ENCODE results near the gene FAM117B.

Gene FAM117B

GRCh38 chr2:202634556-202635427 lies at the start of gene FAM117B:
TSS of gene FAM117B (plus strand) at chr2:202634969. CDS start at chr2:202635188, 219 bp downstream.
- DNase-seq, result peak; percentile 95 to 99

GRCh38 chr2:202588647-202589581 lies 45.9 kb upstream of the FAM117B start:
- DNase-seq, result peak; percentile 74 to 83

DNA sequence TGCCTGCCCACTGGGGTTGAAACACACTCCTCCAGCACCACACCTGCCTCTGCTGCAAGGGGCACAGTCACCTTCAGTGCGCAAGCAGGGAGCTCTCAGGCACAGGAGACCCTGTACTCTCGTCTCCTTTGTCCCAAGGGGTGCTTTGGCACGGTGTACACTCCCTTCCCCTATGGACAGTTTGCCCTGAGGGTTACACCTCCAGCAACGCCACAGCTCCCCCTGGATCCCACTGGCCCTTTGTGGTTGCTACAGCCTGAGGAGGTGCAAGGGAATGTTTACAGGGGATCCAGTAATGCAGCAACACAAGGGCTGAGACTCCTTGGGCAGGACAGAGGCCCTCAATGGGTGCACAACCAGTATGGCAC lies 45.2 kb upstream of the FAM117B start:
- DNase-seq, result no peak

DNA sequence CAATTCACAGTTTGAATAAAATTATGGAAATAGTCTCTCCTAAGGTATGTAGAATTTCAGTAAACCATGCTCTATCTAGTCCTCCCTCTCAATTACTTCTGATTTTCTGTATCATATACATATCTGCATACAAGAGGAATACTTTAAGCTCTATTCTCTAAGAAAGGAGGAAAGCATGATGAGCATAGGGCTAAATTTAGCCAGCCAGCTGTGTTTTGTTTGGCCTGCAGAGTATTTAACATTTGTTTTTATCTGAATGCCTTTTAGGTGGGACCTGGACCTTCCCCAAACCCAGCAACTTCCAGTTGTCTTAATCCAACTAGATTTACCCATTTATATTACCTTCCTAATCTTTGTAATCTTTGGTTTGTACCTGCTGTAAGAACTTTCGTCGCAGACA lies 42.2 kb upstream of the FAM117B start:
- no peak for DNase-seq

GRCh38 chr2:202599105-202599504 lies 35.7 kb upstream of the FAM117B start:
- no peak for DNase-seq

DNA sequence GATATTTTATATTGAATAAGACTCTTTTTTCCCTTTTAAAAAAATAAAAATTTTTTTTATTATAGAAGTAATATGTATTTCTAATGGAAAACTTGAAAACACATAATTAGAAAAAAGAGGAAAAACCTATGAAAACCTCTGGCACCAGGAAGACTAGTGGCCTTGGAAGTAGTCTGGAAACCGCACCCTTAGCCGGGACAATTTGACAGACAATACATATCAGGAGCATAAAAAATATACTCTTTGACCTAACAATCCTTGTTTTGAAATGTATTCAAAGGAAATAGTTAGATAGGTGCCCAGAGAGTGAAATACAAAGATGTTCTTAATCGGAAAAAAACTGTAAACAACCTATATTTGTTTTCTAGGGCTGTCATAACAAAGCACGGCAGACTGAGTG lies 34.9 kb upstream of the FAM117B start:
- DNase-seq, result no peak

DNA sequence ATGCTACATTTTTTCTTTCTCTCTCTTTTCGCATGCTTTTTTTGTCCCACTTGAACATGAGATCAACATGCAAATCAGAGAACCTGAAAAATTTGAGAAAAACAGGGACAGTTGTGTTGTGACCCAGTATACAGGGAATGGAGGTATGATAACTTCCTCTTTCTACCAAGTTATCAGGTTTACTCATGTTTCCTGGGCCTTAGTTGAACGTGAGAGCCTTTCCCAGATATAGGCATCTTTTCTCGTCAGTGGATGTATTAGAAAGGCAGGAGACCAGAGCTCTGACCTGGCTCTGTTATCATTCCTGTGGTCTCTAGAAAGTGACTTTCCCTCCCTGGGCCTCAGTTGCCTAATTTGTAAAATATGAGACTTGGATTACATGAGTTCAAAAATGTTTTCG lies 30.1 kb upstream of the FAM117B start:
- DNase-seq, result no peak

- no peak for DNase-seq
Observed at GRCh38 chr2:202605174-202605573, 29.6 kb upstream of the FAM117B start.

DNA sequence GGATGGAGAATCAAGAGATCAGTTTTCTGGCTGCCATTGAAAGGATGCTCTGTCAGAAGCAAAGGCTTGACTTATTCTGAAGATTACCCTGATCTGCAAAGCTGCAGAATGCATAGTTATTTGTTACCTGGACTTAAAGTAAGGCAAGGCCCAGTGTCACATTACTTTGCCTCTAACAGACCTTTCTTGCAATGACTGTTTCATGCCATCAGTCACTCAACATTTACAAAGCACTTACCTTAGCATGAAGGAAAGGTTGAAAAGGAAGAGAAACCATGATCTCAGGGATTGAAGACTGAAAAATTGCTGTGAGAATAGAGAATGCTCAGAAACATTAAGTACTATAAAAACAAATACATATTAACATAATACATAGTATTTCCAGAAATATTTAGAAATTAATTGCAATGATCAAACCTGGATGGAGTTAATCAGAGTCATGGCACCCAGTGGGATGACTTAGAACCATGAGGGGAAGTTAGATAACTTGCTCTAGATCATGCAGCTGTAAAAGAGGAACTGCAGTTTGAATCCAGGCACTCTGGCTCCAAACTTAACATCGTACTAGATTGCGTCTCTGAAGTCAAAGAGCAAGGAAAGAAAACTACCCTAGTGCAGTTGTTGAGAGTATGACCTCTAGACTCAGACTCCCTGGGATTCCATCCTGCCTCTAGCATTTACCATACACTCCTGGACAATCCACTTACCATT lies 26.5 kb upstream of the FAM117B start:
- no peak for DNase-seq

DNA sequence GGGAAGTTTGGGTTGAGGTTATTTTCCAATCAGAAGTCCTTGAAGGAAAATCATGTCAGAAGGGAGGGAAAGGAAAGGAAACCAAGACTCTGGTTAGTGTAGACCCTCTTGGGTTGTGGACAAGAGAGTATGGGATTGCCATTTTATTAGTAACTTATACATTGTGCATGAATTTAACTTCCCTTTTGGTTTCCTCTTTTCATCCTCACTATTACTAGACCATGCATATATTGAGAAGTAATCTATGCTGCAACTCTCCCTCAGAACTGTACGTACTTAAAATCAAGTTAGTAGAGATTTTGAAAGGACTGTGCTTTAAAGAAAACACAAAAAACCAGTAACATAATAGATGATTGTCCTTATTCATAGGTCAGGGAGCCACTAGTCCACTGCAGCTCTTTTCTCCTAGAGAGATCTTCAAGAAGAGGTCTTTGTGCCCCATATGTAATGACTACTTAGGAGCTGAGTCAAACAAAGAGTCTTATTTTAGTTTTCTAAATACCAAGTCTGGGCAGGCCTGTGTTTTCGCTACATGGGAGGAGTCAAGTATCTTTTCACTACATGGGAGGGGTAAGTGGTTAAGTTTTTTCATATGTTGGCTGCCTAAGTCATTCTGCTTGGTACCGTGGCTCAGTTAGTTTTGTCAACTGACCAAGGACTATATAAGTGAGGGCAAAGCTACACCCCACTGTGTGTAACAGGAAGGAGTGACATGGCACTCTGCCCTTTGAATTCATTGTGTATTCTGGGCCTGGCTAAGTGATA lies 25.2 kb upstream of the FAM117B start:
- no peak for DNase-seq

- no peak for DNase-seq
Observed at GRCh38 chr2:202610380-202610779, 24.4 kb upstream of the FAM117B start.

DNA sequence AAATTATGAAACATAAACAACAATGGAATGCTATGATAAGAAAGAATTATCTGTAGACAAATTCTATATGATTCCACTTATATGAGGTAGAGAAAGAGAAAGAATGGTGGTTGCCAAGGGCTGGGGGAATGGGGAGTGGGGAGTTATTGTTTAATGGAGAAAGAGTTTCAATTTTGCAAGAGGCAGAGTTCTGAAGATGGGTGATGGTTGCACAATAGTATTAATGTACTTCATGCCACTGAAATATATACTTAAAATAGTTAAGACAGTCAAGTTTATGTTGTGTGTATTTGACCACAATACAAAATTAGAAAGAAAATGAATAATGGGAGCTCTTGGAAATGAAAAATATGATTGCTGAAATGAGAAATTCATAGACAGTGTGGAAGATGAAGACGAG lies 22.6 kb upstream of the FAM117B start:
- DNase-seq, result no peak

DNA sequence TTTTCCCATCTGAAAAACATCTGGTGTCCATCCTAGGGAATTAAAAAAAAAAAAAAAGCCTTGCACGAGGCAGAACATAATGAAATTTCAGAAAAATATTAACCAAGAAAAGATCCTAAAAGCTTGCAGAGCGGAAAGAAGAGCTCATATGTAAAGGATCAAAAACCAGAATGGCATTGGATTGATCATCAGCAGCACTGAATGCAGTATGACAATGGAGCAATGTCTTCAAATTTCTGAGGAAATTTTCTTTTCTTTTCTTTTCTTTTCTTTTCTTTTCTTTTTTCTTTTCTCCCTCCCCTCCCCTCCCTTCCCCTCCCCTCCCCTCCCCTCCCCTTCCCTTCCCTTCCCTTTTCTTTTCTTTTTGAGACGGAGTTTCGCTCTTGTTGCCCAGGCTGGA lies 21.3 kb upstream of the FAM117B start:
- DNase-seq, result no peak

GRCh38 chr2:202624133-202624532 lies 10.6 kb upstream of the FAM117B start:
- DNase-seq, result no peak

DNA sequence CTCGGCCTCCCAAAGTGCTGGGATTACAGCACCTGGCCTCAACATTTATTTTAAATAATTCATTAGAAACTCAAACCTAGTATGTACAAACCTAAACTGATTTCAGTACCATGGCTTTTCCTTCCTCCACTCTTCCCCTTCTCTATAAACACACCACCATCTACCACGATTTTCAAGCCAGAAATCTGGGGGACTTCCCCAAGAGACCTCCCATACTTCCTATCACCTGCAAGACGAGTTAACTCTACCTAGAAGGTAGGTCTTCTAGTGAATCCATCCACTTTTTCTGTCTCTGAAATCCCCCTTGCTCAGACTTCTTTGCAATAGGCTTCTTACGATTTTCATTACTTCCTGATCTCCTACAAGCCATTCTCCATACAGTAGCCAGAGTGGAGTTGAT lies 7.7 kb upstream of the FAM117B start:
- no peak for DNase-seq

DNA sequence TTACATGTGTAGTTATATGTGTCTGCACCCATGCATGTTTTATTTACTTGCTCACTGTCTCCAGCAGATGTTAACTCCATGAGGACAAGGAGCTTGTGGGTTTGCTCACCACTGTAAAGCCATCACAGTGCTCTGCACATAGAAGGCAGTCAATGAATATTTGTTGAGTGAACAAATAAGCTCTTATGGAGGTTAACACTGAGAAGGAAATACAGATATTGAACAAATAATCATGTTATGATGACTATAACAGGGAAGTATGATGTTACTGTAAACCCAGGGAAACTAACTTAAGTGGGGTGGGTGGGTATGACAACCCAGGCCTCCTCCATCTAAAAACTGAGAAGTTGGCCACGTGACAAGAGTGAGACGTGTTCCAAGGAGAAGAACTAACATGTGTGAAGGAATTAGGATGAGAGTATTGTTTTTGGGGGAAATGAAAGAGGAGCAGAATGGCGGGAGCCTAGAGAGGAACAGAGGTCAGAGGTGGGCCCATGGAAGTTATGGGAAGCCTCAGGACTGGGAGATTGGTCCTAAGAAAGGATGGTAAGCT lies 6.0 kb upstream of the FAM117B start:
- no peak for DNase-seq

GRCh38 chr2:202632682-202633290 lies 2.0 kb upstream of the FAM117B start:
- no peak for DNase-seq

GRCh38 chr2:202633470-202633869 lies 1.3 kb upstream of the FAM117B start:
- DNase-seq, result no peak

GRCh38 chr2:202635428-202636212 lies 851 bp downstream of the FAM117B start:
- peak; percentile 67 to 72 for DNase-seq

- DNase-seq, result no peak
Observed at GRCh38 chr2:202636213-202636513, 1.4 kb downstream of the FAM117B start.

GRCh38 chr2:202638721-202639120 lies 4.0 kb downstream of the FAM117B start:
- DNase-seq, result no peak
